HepG2 (cell line): ENCODE data around the gene ARHGAP26. TPM values are rescaled to one million over a fixed set of nuclear protein-coding genes. Genes with fewer than 3 reads are reported as not detected.

Source experiments
- ATAC-seq: fragments of 200-7000 bp; cut with Tn5 transposase; 3 replicates; pipeline ENCODE4 v1.9.1; 2020; ENCODE audit warnings: mild to moderate bottlenecking, moderate library complexity
- BruUV-seq: library from RNA; stranded (reverse); fragments of 400-500 nt; replicated peaks from 2 replicates; lab custom pipeline; 2021; lab: Mats Ljungman, UMichigan
- CTCF ChIA-PET: fragments of 300-600 bp; formaldehyde crosslinking; extraction: SDS; loops from one replicate; lab custom pipeline; 2021; ENCODE audit warnings: low total read pairs, inconsistent platforms, low intra/inter-chr PET ratio; lab: Yijun Ruan, JAX
- POLR2A ChIA-PET: fragments of 350-600 bp; sonication (Branson Sonifier 250); formaldehyde crosslinking; loops from one replicate; lab custom pipeline; 2020; ENCODE audit warnings: antibody characterized with exemption, inconsistent platforms; lab: Yijun Ruan, JAX
- DNase-seq: peaks from one replicate; pipeline ENCODE4 v3.0.0-alpha.2; 2015; ENCODE audit warnings: low spot score
- FAIRE-seq: peaks from 3 replicates; lab custom pipeline; 2011; peaks lifted over from hg19 to GRCh38; lab: Jason Lieb, UNC
- H2AFZ ChIP-seq: one replicate; pipeline ENCODE4 v1.6.1; 2011; ENCODE audit warnings: low read length, inconsistent platforms
- H3K27ac ChIP-seq: fragments of 300-600 bp; 3 replicates; pipeline ENCODE4 v1.8.0; 2011; ENCODE audit warnings: mixed run types, mild to moderate bottlenecking, mixed read lengths, low read length, inconsistent platforms; ENCODE audit not compliant: insufficient read depth; ENCODE audit errors: extremely low read length
- H3K27me3 ChIP-seq, 2 experiments: fragments of 200-600 bp in 1 of 2; 2 replicates in 1 of 2; 3 replicates in 1 of 2; pipeline versions ENCODE4 v1.6.0 to v1.8.0; 2011; ENCODE audit warnings: low read length in 2 of 2, mild to moderate bottlenecking in 2 of 2, moderate library complexity in 2 of 2, inconsistent platforms in 1 of 2; ENCODE audit not compliant: insufficient read depth in 2 of 2, control insufficient read depth in 1 of 2
- H3K36me3 ChIP-seq, 2 experiments: fragments of 200-600 bp in 1 of 2; replicated peaks in 1 of 2; 2 replicates in 1 of 2; 3 replicates in 1 of 2; pipeline versions ENCODE4 v1.5.1 to v1.8.0; 2011; ENCODE audit warnings: low read length in 2 of 2, inconsistent platforms in 1 of 2; ENCODE audit not compliant: insufficient read depth in 2 of 2, control insufficient read depth in 1 of 2
- H3K4me1 ChIP-seq: 2 replicates; pipeline ENCODE4 v1.5.1; 2012; ENCODE audit warnings: low read length, inconsistent platforms; ENCODE audit not compliant: insufficient read depth
- H3K4me2 ChIP-seq: 2 replicates; pipeline ENCODE4 v1.6.0; 2011; ENCODE audit warnings: low read depth, low read length, inconsistent platforms
- H3K4me3 ChIP-seq, 3 experiments: fragments of 200-600 bp in 1 of 3; sonication (generic), shearing (Covaris generic) in 1 of 3; replicated peaks in 1 of 3; 2 replicates each; pipeline ENCODE4 v1.5.1; 2011 to 2016; ENCODE audit warnings: low read length in 3 of 3, inconsistent platforms in 2 of 3, low read depth in 2 of 3, mild to moderate bottlenecking in 2 of 3, control low read depth in 1 of 3, mixed read lengths in 1 of 3; ENCODE audit not compliant: insufficient read depth in 1 of 3
- H3K79me2 ChIP-seq: one replicate; pipeline ENCODE4 v1.6.1; 2011; ENCODE audit warnings: low read length, inconsistent platforms; ENCODE audit not compliant: insufficient read depth
- H3K9ac ChIP-seq: 2 replicates; pipeline ENCODE4 v1.6.0; 2011; ENCODE audit warnings: mild to moderate bottlenecking, low read depth, low read length, inconsistent platforms; ENCODE audit not compliant: insufficient read depth
- H3K9me3 ChIP-seq: 2 replicates; pipeline ENCODE4 v1.5.1; 2012; ENCODE audit warnings: mild to moderate bottlenecking, low read length
- H4K20me1 ChIP-seq: 2 replicates; pipeline ENCODE4 v1.6.0; 2011; ENCODE audit warnings: inconsistent platforms, mild to moderate bottlenecking, low read length, moderate library complexity; ENCODE audit not compliant: insufficient read depth
- ASH2L ChIP-seq: fragments of 300-600, 200-600 bp; sonication (generic); IDR thresholded peaks from 2 replicates; pipeline ENCODE4 v1.7.0; 2017; ENCODE audit warnings: low read depth, mild to moderate bottlenecking, moderate library complexity, mixed read lengths, low read length; ENCODE audit not compliant: insufficient read length
- FUBP1 ChIP-seq: sonication (generic); formaldehyde crosslinking; IDR thresholded peaks from 2 replicates; pipeline ENCODE4 v1.5.1; 2020; ENCODE audit warnings: missing genetic modification reagents, mild to moderate bottlenecking, borderline replicate concordance
- PRMT3 ChIP-seq: sonication (generic); formaldehyde crosslinking; IDR thresholded peaks from 2 replicates; pipeline ENCODE4 v1.8.1; 2022; ENCODE audit warnings: low read depth, mild to moderate bottlenecking, moderate library complexity, missing genetic modification reagents, borderline replicate concordance
- ZBTB33 ChIP-seq: sonication (generic); formaldehyde crosslinking; IDR thresholded peaks from 2 replicates; pipeline ENCODE4 v1.4.0; 2020; ENCODE audit warnings: missing genetic modification reagents
- ZMYM4 ChIP-seq: sonication (generic); formaldehyde crosslinking; IDR thresholded peaks from 2 replicates; pipeline ENCODE4 v1.8.1; 2023; ENCODE audit warnings: mild to moderate bottlenecking, missing genetic modification reagents
- ZNF230 ChIP-seq: sonication (generic); formaldehyde crosslinking; IDR thresholded peaks from 2 replicates; pipeline ENCODE4 v1.4.0; 2020; ENCODE audit warnings: mild to moderate bottlenecking, missing genetic modification reagents
- ZNF530 ChIP-seq: sonication (generic); formaldehyde crosslinking; IDR thresholded peaks from 2 replicates; pipeline ENCODE4 v1.5.0; 2020; ENCODE audit warnings: low read depth, mild to moderate bottlenecking, missing genetic modification reagents
- WGBS: methylation state at CpG from one replicate; pipeline ENCODE4 v1.1.6; 2017; ENCODE audit warnings: low lambda C conversion rate; 5-methylcytosine and 5-hydroxymethylcytosine counted together
- in situ Hi-C: cut with HindIII; loops from 2 replicates; pipeline ENCODE4 v1.10.0; 2017; ENCODE audit warnings: low pct_unique_long_range_greater_than_20kb; ENCODE audit not compliant: extremely low pct_ligation_motif_present
- intact Hi-C: fragments of 100-400 bp; cut with micrococcal nuclease; formaldehyde crosslinking; loops from one replicate; pipeline ENCODE4 v1.10.0; 2022; ENCODE audit not compliant: unreplicated experiment
- polyA plus RNA-seq, 8 experiments: library from polyadenylated mRNA; depleted of rRNA in 3 of 8; stranded (reverse) in 7 of 8; unstranded in 1 of 8; fragments of >200 nt; fragmentation: Illumina TruSeq in 4 of 8; extraction: Trizol in 4 of 8; gene quantifications; 2 replicates each; pipeline versions ENCODE4 v1.2.1 to v1.2.3, GENCODE V29; 2011 to 2016; ENCODE audit warnings: low read depth in 4 of 8, missing spikeins in 1 of 8, mixed read lengths in 1 of 8; ENCODE audit not compliant: insufficient read depth in 1 of 8
- total RNA-seq, 5 experiments: library from RNA; depleted of rRNA; stranded (reverse); fragments of >200 nt; fragmentation: Illumina TruSeq; extraction: Trizol; gene quantifications; 2 replicates each; pipeline ENCODE4 v1.2.3, GENCODE V29; 2016; ENCODE audit warnings: low read depth in 1 of 5
- TF ChIP-seq, protein P1 (sequence below): sonication (generic); formaldehyde crosslinking; conservative IDR thresholded peaks from 2 replicates; pipeline ENCODE4 v1.8.0; 2022; ENCODE audit warnings: low read depth, missing genetic modification reagents
- TF ChIP-seq, protein P2 (sequence below): sonication (generic); formaldehyde crosslinking; IDR thresholded peaks from 2 replicates; pipeline ENCODE4 v1.4.0; 2020; ENCODE audit warnings: missing genetic modification reagents, borderline replicate concordance
- TF ChIP-seq, protein P3 (sequence below): sonication (generic); formaldehyde crosslinking; IDR thresholded peaks from 2 replicates; pipeline ENCODE4 v1.5.1; 2020; ENCODE audit warnings: missing genetic modification reagents, mild to moderate bottlenecking, borderline replicate concordance

ARHGAP26 gene
- total and polyA plus RNA-seq, 2 of the 13 experiments (the other 11 are each of a cell fraction or from before 2014, with no cell fraction given) = 9.6 to 18.2 TPM

GRCh38 chr5:143077453-143078103 lies 307.4 kb downstream of the ARHGAP26 start:
- WGBS = 85% methylated on average over 4 of the region's 6 CpGs
- CTCF ChIA-PET = no interaction called here
- TF ChIP-seq ZMYM4 (CRISPR knock-in tag) (peak; percentile 32; the same call in 1 of the 2 replicates), FUBP1 (CRISPR knock-in tag) (no peak), ZNF530 (CRISPR knock-in tag) (no peak), ZNF230 (no peak), PRMT3 (CRISPR knock-in tag) (no peak), ASH2L (no peak), ZBTB33 (peak; percentile 56)
- TF ChIP-seq, protein P1, sequence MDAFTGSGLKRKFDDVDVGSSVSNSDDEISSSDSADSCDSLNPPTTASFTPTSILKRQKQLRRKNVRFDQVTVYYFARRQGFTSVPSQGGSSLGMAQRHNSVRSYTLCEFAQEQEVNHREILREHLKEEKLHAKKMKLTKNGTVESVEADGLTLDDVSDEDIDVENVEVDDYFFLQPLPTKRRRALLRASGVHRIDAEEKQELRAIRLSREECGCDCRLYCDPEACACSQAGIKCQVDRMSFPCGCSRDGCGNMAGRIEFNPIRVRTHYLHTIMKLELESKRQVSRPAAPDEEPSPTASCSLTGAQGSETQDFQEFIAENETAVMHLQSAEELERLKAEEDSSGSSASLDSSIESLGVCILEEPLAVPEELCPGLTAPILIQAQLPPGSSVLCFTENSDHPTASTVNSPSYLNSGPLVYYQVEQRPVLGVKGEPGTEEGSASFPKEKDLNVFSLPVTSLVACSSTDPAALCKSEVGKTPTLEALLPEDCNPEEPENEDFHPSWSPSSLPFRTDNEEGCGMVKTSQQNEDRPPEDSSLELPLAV (CRISPR knock-in tag) = no peak
- TF ChIP-seq, protein P2, sequence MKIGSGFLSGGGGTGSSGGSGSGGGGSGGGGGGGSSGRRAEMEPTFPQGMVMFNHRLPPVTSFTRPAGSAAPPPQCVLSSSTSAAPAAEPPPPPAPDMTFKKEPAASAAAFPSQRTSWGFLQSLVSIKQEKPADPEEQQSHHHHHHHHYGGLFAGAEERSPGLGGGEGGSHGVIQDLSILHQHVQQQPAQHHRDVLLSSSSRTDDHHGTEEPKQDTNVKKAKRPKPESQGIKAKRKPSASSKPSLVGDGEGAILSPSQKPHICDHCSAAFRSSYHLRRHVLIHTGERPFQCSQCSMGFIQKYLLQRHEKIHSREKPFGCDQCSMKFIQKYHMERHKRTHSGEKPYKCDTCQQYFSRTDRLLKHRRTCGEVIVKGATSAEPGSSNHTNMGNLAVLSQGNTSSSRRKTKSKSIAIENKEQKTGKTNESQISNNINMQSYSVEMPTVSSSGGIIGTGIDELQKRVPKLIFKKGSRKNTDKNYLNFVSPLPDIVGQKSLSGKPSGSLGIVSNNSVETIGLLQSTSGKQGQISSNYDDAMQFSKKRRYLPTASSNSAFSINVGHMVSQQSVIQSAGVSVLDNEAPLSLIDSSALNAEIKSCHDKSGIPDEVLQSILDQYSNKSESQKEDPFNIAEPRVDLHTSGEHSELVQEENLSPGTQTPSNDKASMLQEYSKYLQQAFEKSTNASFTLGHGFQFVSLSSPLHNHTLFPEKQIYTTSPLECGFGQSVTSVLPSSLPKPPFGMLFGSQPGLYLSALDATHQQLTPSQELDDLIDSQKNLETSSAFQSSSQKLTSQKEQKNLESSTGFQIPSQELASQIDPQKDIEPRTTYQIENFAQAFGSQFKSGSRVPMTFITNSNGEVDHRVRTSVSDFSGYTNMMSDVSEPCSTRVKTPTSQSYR (CRISPR knock-in tag) = peak; percentile 76; the same call in 1 of the 2 replicates
- TF ChIP-seq, protein P3, sequence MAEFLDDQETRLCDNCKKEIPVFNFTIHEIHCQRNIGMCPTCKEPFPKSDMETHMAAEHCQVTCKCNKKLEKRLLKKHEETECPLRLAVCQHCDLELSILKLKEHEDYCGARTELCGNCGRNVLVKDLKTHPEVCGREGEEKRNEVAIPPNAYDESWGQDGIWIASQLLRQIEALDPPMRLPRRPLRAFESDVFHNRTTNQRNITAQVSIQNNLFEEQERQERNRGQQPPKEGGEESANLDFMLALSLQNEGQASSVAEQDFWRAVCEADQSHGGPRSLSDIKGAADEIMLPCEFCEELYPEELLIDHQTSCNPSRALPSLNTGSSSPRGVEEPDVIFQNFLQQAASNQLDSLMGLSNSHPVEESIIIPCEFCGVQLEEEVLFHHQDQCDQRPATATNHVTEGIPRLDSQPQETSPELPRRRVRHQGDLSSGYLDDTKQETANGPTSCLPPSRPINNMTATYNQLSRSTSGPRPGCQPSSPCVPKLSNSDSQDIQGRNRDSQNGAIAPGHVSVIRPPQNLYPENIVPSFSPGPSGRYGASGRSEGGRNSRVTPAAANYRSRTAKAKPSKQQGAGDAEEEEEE (CRISPR knock-in tag) = no peak

More at GRCh38 chr5:143077453-143078103, 307.4 kb downstream of the ARHGAP26 start:
- H3K27me3 ChIP-seq = no peaks in the 10 kb centered on the region
- H4K20me1 ChIP-seq = no peaks in the 10 kb centered on the region
- intact Hi-C loops = no loop called here
- DNase-seq (peak; percentile 35), FAIRE-seq (peak; percentile 48), ATAC-seq (peak; percentile 59)
- peaks cover 25% of the 10 kb centered on the region for H3K4me1 ChIP-seq
- BruUV-seq = no TSS peak
- no peaks in the 10 kb centered on the region for H3K9me3 ChIP-seq
- no peak overlapping the region for H2AFZ ChIP-seq
- H3K36me3 ChIP-seq = peaks cover 0 to 3% of the 10 kb centered on the region in 2 experiments; a peak in 2 of 5 replicates
- H3K79me2 ChIP-seq = no peaks in the 10 kb centered on the region
- in situ Hi-C loops = no loop called here
- no peak overlapping the region for H3K9ac ChIP-seq
- POLR2A ChIA-PET = no interaction called here
- no peak overlapping the region for H3K4me3 ChIP-seq
- peak overlapping the region; percentile 19 for H3K27ac ChIP-seq
- peak overlapping the region; percentile 43; the same call in 1 of the 2 replicates for H3K4me2 ChIP-seq
